ENCODE results near the gene POLDIP3.

DNA sequence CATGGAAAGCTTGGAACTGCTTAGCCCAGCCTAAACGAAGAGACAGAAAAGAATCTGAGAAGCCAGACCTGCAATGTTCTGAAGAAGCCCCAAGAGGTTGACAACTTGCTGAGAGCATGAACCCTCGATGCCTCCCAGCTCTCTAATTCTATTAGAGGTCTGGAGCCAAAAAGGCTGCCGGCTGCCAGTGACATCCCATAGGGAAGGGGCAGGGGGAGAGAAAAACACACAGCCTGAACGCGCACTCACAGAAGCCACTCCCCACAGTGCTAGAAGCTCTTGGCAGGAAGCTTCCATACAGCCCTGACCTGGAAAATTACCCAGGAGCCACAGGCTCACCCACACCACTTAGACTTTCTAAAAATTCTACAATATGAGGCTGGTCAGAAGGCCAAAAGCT lies 18.3 kb downstream of the POLDIP3 start:
- TF ChIP-seq, protein P1, sequence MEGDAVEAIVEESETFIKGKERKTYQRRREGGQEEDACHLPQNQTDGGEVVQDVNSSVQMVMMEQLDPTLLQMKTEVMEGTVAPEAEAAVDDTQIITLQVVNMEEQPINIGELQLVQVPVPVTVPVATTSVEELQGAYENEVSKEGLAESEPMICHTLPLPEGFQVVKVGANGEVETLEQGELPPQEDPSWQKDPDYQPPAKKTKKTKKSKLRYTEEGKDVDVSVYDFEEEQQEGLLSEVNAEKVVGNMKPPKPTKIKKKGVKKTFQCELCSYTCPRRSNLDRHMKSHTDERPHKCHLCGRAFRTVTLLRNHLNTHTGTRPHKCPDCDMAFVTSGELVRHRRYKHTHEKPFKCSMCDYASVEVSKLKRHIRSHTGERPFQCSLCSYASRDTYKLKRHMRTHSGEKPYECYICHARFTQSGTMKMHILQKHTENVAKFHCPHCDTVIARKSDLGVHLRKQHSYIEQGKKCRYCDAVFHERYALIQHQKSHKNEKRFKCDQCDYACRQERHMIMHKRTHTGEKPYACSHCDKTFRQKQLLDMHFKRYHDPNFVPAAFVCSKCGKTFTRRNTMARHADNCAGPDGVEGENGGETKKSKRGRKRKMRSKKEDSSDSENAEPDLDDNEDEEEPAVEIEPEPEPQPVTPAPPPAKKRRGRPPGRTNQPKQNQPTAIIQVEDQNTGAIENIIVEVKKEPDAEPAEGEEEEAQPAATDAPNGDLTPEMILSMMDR (IDR thresholded peaks at IDR 0.05): no peak
- TF ChIP-seq POLR2AphosphoS5 (IDR thresholded peaks at IDR 0.05): no peak

Measured in sigmoid colon (tissue), 4 donors.